Natural killer cell treated with Interleukin-12 subunit alpha and Interleukin-12 subunit beta and Interleukin-15 and Interleukin-18, amount 100 ng/mL, for 72 hours (primary cell): ENCODE results near the gene DPYD. TPM values are rescaled to one million over a fixed set of nuclear protein-coding genes. Genes with fewer than 3 reads are reported as not detected.

ENCODE experiments used
- ATAC-seq, 2 donors: fragments of 150-1000 bp; cut with Tn5 transposase in 1 of 2; sonication (Bioruptor Pico), chemical (Tn5 transposase) in 1 of 2; 2 replicates each; pipeline ENCODE4 v1.10.0; 2021
- DNase-seq: peaks from one replicate; pipeline ENCODE4 v3.0.0; 2022; ENCODE audit warnings: low spot score
- H3K27ac Mint-ChIP-seq, 2 donors: 1 replicate in 1 of 2; 2 replicates in 1 of 2; pipeline ENCODE4 v1.8.0; 2022; ENCODE audit warnings: mixed read lengths in 2 of 2, mild to moderate bottlenecking in 1 of 2, moderate library complexity in 1 of 2
- H3K27me3 Mint-ChIP-seq, 2 donors: 1 replicate in 1 of 2; 2 replicates in 1 of 2; pipeline ENCODE4 v1.8.0; 2022; ENCODE audit warnings: mixed read lengths in 2 of 2
- H3K36me3 Mint-ChIP-seq: one replicate; pipeline ENCODE4 v1.8.0; 2022; ENCODE audit warnings: mixed read lengths
- H3K4me1 Mint-ChIP-seq, 2 donors: 1 replicate in 1 of 2; 2 replicates in 1 of 2; pipeline ENCODE4 v1.8.0; 2022; ENCODE audit warnings: low read depth in 2 of 2, mixed read lengths in 2 of 2, mild to moderate bottlenecking in 1 of 2
- H3K4me3 Mint-ChIP-seq: one replicate; pipeline ENCODE4 v1.8.0; 2022; ENCODE audit warnings: mixed read lengths
- H3K9me3 Mint-ChIP-seq: 2 replicates; pipeline ENCODE4 v1.8.0; 2022; ENCODE audit warnings: mixed read lengths
- total RNA-seq, 2 donors: library from RNA; stranded (reverse); gene quantifications; one replicate each; pipeline ENCODE4 v1.2.3, GENCODE V29; 2022

Gene DPYD
- total RNA-seq, 2 donors from 2014 or later = 33.9 to 34.8 TPM

DNA sequence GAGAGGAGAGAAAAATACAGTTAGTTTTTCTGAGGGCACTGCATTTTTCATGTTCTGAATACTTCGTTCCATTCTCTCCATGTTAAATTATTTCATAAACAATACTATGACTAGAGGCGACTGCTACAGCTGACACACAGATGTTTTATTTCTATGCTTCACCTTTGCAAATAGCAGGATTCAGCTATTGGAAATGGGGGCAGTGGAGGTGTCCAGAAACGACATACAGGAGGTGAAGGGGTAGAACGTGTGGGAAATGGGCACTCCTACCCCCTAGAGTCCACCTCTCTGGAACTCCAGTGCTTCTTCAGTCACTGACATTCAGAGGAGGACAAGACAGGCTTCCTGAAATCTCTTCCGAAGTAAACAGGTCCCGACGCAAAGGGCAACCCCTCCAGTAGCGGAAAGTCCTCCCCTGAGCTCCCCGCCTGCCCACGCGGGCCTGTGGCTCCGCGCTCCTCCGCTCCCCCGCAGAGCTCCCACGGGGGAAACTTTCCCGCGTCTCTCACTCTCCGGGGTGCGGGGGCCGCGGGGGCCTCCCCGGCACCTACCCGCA lies 480 bp downstream of the DPYD start:
- peak; percentile 85 for DNase-seq
- peak in 1 of 2 donors; percentile 67 for ATAC-seq
- Mint-ChIP-seq H3K36me3 (no peaks in the 10 kb centered on the region), H3K4me1 (peaks cover 29 to 47% of the 10 kb centered on the region in 2 donors), H3K9me3 (peaks cover 3% of the 10 kb centered on the region), H3K27me3 (no peaks in the 10 kb centered on the region), H3K4me3 (peak overlapping the region; percentile 95), H3K27ac (peak overlapping the region; percentile 83 to 97)

DNA sequence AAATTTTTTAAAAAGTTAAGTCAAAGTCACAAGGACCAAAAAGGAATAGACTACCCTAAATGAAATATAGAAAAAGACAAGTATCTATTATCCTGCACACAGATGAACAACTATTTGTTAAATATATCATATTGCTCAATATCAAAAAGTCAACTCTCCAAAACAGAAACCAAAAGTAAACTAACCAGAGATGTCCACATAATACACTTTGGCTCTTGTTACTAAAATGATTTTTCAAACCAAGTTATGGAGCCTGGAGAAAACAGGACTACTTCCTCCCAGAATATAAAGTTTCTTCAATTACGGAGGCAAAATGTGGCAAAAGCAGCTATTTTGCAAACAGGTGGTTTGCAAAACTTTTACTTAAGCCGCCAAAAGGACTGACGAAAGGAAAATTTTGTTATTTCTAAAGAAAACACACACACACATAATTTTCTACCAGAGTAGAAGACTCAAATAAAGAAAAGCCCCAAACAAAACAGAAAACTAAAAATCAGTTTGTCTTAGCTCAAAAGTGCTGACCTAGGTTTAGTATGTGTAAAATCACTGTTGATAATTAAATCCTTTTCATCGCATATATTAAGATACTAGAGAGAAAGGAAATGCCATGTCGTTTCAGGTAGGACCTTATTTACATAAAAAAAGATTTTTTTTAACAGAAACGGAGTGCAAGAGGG lies 1.1 kb downstream of the DPYD start:
- ATAC-seq (no peak), DNase-seq (no peak)
- Mint-ChIP-seq H3K9me3 (peaks cover 3% of the 10 kb centered on the region), H3K4me3 (peak overlapping the region; percentile 95), H3K27me3 (no peaks in the 10 kb centered on the region), H3K27ac (peak overlapping the region; percentile 83 to 97), H3K36me3 (no peaks in the 10 kb centered on the region), H3K4me1 (peaks cover 33 to 49% of the 10 kb centered on the region in 2 donors)

- ATAC-seq (no peak), DNase-seq (no peak)
- H3K27ac Mint-ChIP-seq = peak overlapping the region; percentile 83 to 97
- H3K9me3 Mint-ChIP-seq = peaks cover 3% of the 10 kb centered on the region
- H3K4me1 Mint-ChIP-seq = peaks cover 38 to 56% of the 10 kb centered on the region in 2 donors
- H3K36me3 Mint-ChIP-seq = no peaks in the 10 kb centered on the region
- no peaks in the 10 kb centered on the region for H3K27me3 Mint-ChIP-seq
- peak overlapping the region; percentile 95 for H3K4me3 Mint-ChIP-seq
Measured at GRCh38 chr1:97918961-97919360, 1.9 kb downstream of the DPYD start.

GRCh38 chr1:97913506-97914139 lies 7.2 kb downstream of the DPYD start:
- H3K36me3 Mint-ChIP-seq = no peaks in the 10 kb centered on the region
- H3K4me3 Mint-ChIP-seq = no peak overlapping the region
- peak overlapping the region in 1 of 2 donors; percentile 13 for H3K27ac Mint-ChIP-seq
- no peaks in the 10 kb centered on the region for H3K27me3 Mint-ChIP-seq
- ATAC-seq = no peak
- H3K9me3 Mint-ChIP-seq = no peaks in the 10 kb centered on the region
- DNase-seq = no peak
- H3K4me1 Mint-ChIP-seq = peaks cover 33 to 46% of the 10 kb centered on the region in 2 donors

- H3K27me3 Mint-ChIP-seq = no peaks in the 10 kb centered on the region
- ATAC-seq = no peak
- no peak for DNase-seq
- H3K9me3 Mint-ChIP-seq = no peaks in the 10 kb centered on the region
- no peaks in the 10 kb centered on the region for H3K36me3 Mint-ChIP-seq
- no peak overlapping the region for H3K27ac Mint-ChIP-seq
- peaks cover 25 to 30% of the 10 kb centered on the region in 2 donors for H3K4me1 Mint-ChIP-seq
- no peak overlapping the region for H3K4me3 Mint-ChIP-seq
Measured at GRCh38 chr1:97911266-97912215, 9.3 kb downstream of the DPYD start.

DNA sequence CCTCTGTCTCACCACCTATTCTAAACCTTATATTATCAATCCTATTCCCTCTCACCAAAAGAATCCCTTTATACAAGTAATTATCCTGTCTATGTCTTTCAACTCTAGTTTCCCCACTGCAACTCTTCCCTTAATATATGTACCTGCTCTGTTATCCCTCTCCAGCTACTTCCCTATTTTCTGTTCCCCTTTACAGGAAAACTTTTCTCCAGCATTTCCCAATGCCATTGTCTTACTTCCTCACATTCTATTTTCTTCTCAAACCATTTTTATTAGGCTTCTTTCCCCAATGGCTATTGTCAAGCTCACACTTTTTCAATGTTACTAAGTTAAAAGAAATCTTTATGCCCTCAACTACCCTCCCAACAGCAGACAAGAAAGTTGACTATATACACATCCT lies 11.6 kb downstream of the DPYD start:
- Mint-ChIP-seq H3K4me3 (no peak overlapping the region), H3K27ac (no peak overlapping the region), H3K9me3 (no peaks in the 10 kb centered on the region), H3K4me1 (peaks cover 17 to 24% of the 10 kb centered on the region in 2 donors), H3K27me3 (no peaks in the 10 kb centered on the region), H3K36me3 (no peaks in the 10 kb centered on the region)
- no peak for DNase-seq
- no peak for ATAC-seq

DNA sequence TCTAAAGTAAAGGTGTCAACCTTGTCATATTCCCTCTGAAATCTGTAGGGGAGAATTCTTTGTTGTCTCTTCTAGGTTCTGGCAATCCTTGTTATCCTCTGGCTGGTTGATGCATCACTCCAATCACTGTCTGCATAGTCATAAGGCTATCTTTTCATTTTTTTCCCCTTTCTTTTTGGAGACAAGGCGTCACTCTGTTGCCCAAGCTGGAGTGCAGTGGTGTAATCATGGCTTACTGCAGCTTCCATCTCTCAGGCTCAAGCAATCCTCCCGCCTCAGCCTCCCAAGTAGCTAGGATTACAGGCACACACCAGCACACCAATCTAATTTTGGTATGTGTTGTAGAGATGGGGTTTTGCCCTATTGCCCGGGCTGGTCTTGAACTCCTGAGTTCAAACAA lies 12.9 kb downstream of the DPYD start:
- DNase-seq (no peak), ATAC-seq (no peak)
- Mint-ChIP-seq H3K27ac (no peak overlapping the region), H3K4me1 (peaks cover 15 to 19% of the 10 kb centered on the region in 2 donors), H3K9me3 (no peaks in the 10 kb centered on the region), H3K4me3 (no peak overlapping the region), H3K36me3 (no peaks in the 10 kb centered on the region), H3K27me3 (no peaks in the 10 kb centered on the region)

GRCh38 chr1:97906567-97907241 lies 14.1 kb downstream of the DPYD start:
- H3K27me3 Mint-ChIP-seq = no peaks in the 10 kb centered on the region
- peak; percentile 77 to 85 for ATAC-seq
- no peaks in the 10 kb centered on the region for H3K9me3 Mint-ChIP-seq
- no peaks in the 10 kb centered on the region for H3K36me3 Mint-ChIP-seq
- peaks cover 18 to 23% of the 10 kb centered on the region in 2 donors for H3K4me1 Mint-ChIP-seq
- H3K4me3 Mint-ChIP-seq = no peak overlapping the region
- no peak for DNase-seq
- peak overlapping the region in 1 of 2 donors; percentile 16 for H3K27ac Mint-ChIP-seq

GRCh38 chr1:97905141-97905940 lies 15.5 kb downstream of the DPYD start:
- H3K9me3 Mint-ChIP-seq = no peaks in the 10 kb centered on the region
- H3K27me3 Mint-ChIP-seq = no peaks in the 10 kb centered on the region
- H3K4me3 Mint-ChIP-seq = no peak overlapping the region
- no peaks in the 10 kb centered on the region for H3K36me3 Mint-ChIP-seq
- DNase-seq (no peak), ATAC-seq (no peak)
- peak overlapping the region in 1 of 2 donors; percentile 95 for H3K27ac Mint-ChIP-seq
- peaks cover 27 to 33% of the 10 kb centered on the region in 2 donors for H3K4me1 Mint-ChIP-seq

DNA sequence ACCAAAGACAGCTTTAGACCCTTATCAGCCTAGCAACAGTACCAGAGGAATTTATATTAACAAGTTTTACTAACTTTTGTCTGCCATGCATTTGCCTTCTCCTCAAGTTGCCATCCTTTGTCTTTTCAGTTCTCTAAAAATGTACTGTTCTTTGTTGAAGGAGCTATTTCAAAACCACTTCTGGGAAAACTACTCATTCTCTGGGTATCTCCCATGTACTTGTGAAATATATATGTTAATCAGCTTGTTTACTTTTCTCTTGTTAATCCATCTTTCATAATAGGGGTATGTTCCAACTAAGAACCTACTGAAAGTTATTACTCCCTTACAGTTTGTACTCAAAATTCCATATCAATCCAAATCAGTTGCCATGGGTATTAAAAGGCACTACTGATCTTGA lies 16.3 kb downstream of the DPYD start:
- Mint-ChIP-seq H3K4me3 (peak overlapping the region; percentile 67), H3K27ac (peak overlapping the region; percentile 72 to 95), H3K36me3 (no peaks in the 10 kb centered on the region), H3K9me3 (no peaks in the 10 kb centered on the region), H3K4me1 (peaks cover 27 to 34% of the 10 kb centered on the region in 2 donors), H3K27me3 (no peaks in the 10 kb centered on the region)
- ATAC-seq (peak; percentile 33 to 70), DNase-seq (no peak)

GRCh38 chr1:97903626-97904025 lies 17.2 kb downstream of the DPYD start:
- Mint-ChIP-seq H3K27ac (peak overlapping the region; percentile 72 to 95), H3K27me3 (no peaks in the 10 kb centered on the region), H3K4me3 (no peak overlapping the region), H3K9me3 (no peaks in the 10 kb centered on the region), H3K4me1 (peaks cover 27 to 34% of the 10 kb centered on the region in 2 donors), H3K36me3 (peaks cover 4% of the 10 kb centered on the region)
- DNase-seq (no peak), ATAC-seq (no peak)

- no peak for ATAC-seq
- no peak for DNase-seq
- Mint-ChIP-seq H3K27ac (peak overlapping the region; percentile 38 to 96), H3K4me1 (peaks cover 32 to 40% of the 10 kb centered on the region in 2 donors), H3K4me3 (peak overlapping the region; percentile 7), H3K9me3 (no peaks in the 10 kb centered on the region), H3K36me3 (peaks cover 9% of the 10 kb centered on the region), H3K27me3 (no peaks in the 10 kb centered on the region)
Measured at GRCh38 chr1:97902067-97902466, 18.8 kb downstream of the DPYD start.
